ENCODE results near the gene ELP4.

The ELP4 gene

DNA sequence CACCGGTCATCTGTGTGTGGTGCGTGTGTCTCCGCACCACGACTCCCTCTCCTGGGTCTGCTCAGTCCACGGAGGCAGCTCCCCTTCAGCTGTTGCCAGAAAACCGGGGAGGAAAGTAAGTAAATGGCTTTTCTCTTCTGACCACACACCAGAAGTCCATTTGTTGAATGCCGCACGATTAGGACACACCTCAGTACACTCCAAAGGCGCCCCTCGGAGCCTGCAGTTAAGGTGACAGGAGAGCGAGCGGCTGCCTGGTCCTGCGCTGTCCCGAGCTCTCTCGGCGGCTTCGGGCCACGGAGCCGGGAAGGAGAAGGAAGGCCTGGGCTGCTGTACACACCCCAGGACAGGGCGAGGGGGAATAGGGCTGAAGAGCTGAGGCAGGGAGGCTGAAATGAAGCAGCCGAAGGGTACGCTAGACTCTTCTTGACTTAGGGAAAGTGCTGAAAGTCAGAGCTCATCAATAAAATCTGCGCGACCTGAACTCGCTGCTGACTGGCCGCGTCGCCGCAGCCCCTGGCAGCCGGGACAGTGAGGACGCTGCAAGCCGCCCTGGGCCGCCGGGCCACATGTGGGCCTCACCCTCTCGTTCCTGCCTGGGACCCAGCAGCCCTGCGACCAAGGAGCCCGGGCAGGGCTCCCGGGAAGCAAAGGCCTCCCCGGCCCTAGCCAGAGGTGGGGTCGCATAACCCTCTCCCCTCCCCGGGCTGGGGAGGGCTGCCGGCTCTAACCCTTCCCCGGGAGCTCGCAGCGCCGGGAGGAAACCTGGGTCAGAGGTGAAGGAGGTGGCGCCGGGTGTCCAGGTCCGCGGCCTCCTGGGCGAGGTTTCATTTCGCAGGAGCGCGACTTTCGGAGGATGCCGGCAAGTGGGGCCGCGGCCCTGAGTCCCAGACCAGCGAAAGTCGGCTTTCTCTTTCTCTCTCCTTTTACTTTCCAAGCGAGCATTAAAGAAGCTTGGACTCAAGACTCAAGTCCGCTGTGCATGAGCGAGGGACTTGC is 303.1 kb downstream of the ELP4 start:
- no peak overlapping the region for H3K4me3 ChIP-seq (ENCODE audit: low read length, poor library complexity, severe bottlenecking)

DNA sequence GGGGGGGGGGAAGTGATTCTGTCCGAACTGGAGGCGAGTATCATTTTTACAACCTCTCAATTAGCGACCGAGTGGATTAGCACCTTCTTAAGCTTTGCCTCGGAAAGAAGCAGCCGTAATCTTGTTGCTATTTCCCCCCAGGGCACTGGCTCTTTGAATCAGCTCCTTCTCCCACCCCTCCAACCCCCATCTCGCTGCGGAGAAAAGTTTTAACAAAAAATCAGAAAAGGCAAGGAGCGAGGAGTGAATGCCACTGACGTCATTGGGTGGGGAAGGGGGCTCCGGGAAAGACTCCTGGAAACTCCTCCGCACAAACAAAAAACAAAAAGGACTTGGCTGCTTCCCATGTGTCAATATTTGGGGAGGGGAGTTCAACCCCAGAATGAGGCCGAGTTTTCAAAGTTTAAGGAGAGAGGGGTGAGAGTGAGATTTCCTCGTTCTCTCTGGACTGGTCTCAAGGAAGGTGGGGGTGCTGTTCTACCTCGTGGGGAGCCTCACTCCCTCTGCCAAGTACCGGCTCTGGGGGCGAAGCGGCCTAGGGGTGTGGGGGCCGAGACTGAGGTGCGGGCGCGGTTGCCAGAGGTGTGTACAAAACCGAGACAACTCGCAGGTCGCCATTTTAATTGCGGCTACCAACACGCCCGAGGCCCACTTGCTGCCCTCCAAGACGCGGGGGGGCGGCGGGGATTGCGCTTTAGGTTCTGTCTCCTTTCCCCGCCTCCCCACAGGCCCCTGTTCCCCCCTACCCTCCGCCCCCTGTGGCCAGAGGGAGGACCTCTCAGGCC is 304.0 kb downstream of the ELP4 start:
- H3K79me2 ChIP-seq (ENCODE audit: insufficient read depth, low read length): no peaks in the 10 kb centered on the region
- no peaks in the 10 kb centered on the region for H3K36me3 ChIP-seq (ENCODE audit: insufficient read depth, low read length)
- H3K27me3 ChIP-seq (ENCODE audit: insufficient read depth, low read length, poor library complexity, severe bottlenecking): no peaks in the 10 kb centered on the region
- no peak overlapping the region for H3K4me3 ChIP-seq (ENCODE audit: low read length, poor library complexity, severe bottlenecking)
- H4K20me1 ChIP-seq (ENCODE audit: insufficient read depth, low read length, poor library complexity, severe bottlenecking): no peaks in the 10 kb centered on the region
- H3K9me3 ChIP-seq (ENCODE audit: insufficient read depth, low read depth, low read length): no peaks in the 10 kb centered on the region
- H3K9ac ChIP-seq (ENCODE audit: low read depth, low read length, poor library complexity, severe bottlenecking): no peak overlapping the region
- H3K9me2 ChIP-seq (replicated peaks; ENCODE audit: low read depth, low read length): no peaks in the 10 kb centered on the region
- no peak overlapping the region for H2AFZ ChIP-seq (ENCODE audit: low read length)
- H3F3A ChIP-seq (ENCODE audit: low read depth): no peaks in the 10 kb centered on the region
- H3K4me1 ChIP-seq (ENCODE audit: insufficient read depth, low read length, poor library complexity, severe bottlenecking): no peaks in the 10 kb centered on the region
- H3K4me2 ChIP-seq (ENCODE audit: low read depth, low read length, poor library complexity, severe bottlenecking): no peak overlapping the region
- TF ChIP-seq, protein P1, sequence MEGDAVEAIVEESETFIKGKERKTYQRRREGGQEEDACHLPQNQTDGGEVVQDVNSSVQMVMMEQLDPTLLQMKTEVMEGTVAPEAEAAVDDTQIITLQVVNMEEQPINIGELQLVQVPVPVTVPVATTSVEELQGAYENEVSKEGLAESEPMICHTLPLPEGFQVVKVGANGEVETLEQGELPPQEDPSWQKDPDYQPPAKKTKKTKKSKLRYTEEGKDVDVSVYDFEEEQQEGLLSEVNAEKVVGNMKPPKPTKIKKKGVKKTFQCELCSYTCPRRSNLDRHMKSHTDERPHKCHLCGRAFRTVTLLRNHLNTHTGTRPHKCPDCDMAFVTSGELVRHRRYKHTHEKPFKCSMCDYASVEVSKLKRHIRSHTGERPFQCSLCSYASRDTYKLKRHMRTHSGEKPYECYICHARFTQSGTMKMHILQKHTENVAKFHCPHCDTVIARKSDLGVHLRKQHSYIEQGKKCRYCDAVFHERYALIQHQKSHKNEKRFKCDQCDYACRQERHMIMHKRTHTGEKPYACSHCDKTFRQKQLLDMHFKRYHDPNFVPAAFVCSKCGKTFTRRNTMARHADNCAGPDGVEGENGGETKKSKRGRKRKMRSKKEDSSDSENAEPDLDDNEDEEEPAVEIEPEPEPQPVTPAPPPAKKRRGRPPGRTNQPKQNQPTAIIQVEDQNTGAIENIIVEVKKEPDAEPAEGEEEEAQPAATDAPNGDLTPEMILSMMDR (conservative IDR thresholded peaks at IDR 0.05; ENCODE audit: low read length): no peak
- TF ChIP-seq EZH2phosphoT487 (IDR thresholded peaks at IDR 0.05; ENCODE audit: borderline replicate concordance): no peak

More for the DNA sequence above, 303.1 kb downstream of the ELP4 start:
- Histone ChIP-seq H3K27me3 (ENCODE audit: insufficient read depth, low read length, poor library complexity, severe bottlenecking) (no peaks in the 10 kb centered on the region), H2AFZ (ENCODE audit: low read length) (no peak overlapping the region), H3F3A (ENCODE audit: low read depth) (no peaks in the 10 kb centered on the region), H3K36me3 (ENCODE audit: insufficient read depth, low read length) (no peaks in the 10 kb centered on the region), H4K20me1 (ENCODE audit: insufficient read depth, low read length, poor library complexity, severe bottlenecking) (no peaks in the 10 kb centered on the region), H3K4me2 (ENCODE audit: low read depth, low read length, poor library complexity, severe bottlenecking) (no peak overlapping the region), H3K79me2 (ENCODE audit: insufficient read depth, low read length) (no peaks in the 10 kb centered on the region), H3K9me3 (ENCODE audit: insufficient read depth, low read depth, low read length) (no peaks in the 10 kb centered on the region), H3K9me2 (replicated peaks; ENCODE audit: low read depth, low read length) (no peaks in the 10 kb centered on the region), H3K4me1 (ENCODE audit: insufficient read depth, low read length, poor library complexity, severe bottlenecking) (no peaks in the 10 kb centered on the region), H3K9ac (ENCODE audit: low read depth, low read length, poor library complexity, severe bottlenecking) (no peak overlapping the region)
- no peak for TF ChIP-seq EZH2phosphoT487 (IDR thresholded peaks at IDR 0.05; ENCODE audit: borderline replicate concordance)
- TF ChIP-seq, protein P1 (conservative IDR thresholded peaks at IDR 0.05; ENCODE audit: low read length): no peak

DNA sequence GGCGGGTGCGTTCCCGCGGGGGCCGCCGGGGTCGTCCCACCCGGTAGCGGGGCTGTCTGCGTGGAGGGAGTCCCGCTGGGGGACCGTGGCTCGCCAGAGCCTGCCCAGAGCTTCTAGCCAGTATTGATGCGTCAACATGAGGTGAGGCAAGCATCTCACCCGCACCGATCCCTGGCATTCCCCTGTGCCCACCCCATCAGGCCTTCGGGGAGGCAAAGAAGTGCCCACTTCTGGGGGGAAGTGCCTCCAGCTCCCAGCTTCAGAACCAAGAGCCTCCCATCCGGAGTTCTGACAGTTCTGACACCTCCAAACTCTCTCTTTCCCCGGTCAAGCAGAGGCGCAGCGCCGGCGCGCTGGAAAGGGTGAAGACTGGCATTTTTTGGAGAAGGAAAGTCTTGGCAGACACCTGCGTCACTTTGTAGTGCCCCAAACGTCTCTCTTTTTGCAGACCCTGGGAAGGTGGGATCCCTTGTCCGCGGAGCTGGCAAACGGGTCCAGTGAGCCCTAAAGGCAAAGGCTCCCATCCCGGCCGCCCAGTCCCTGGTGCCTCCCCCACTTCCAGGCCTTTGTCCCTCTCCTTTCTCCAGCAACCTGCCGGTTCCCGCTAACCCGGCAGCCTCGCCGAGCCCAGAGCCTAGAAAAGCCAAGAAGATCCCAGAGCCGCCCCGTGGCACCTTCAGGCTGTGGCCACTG is 304.8 kb downstream of the ELP4 start:
- H3F3A ChIP-seq (ENCODE audit: low read depth): no peaks in the 10 kb centered on the region
- no peaks in the 10 kb centered on the region for H3K27me3 ChIP-seq (ENCODE audit: insufficient read depth, low read length, poor library complexity, severe bottlenecking)
- no peaks in the 10 kb centered on the region for H3K79me2 ChIP-seq (ENCODE audit: insufficient read depth, low read length)
- H3K4me2 ChIP-seq (ENCODE audit: low read depth, low read length, poor library complexity, severe bottlenecking): no peak overlapping the region
- H3K9me3 ChIP-seq (ENCODE audit: insufficient read depth, low read depth, low read length): no peaks in the 10 kb centered on the region
- no peak overlapping the region for H2AFZ ChIP-seq (ENCODE audit: low read length)
- TF ChIP-seq, protein P1 (conservative IDR thresholded peaks at IDR 0.05; ENCODE audit: low read length): no peak
- TF ChIP-seq EZH2phosphoT487 (IDR thresholded peaks at IDR 0.05; ENCODE audit: borderline replicate concordance): no peak
- no peak overlapping the region for H3K4me3 ChIP-seq (ENCODE audit: low read length, poor library complexity, severe bottlenecking)
- no peaks in the 10 kb centered on the region for H3K36me3 ChIP-seq (ENCODE audit: insufficient read depth, low read length)
- no peaks in the 10 kb centered on the region for H3K9me2 ChIP-seq (replicated peaks; ENCODE audit: low read depth, low read length)
- H3K9ac ChIP-seq (ENCODE audit: low read depth, low read length, poor library complexity, severe bottlenecking): no peak overlapping the region
- no peaks in the 10 kb centered on the region for H4K20me1 ChIP-seq (ENCODE audit: insufficient read depth, low read length, poor library complexity, severe bottlenecking)
- H3K4me1 ChIP-seq (ENCODE audit: insufficient read depth, low read length, poor library complexity, severe bottlenecking): no peaks in the 10 kb centered on the region
